Thyroid gland (tissue), 4 donors: ENCODE measurements around the gene PFDN6.

Source experiments
- POLR2A ChIP-seq, 2 donors: fragments of 450-650 bp; IDR thresholded peaks; one replicate each; pipeline ENCODE4 v1.6.1; 2017; ENCODE audit warnings: antibody characterized with exemption in 2 of 2, mild to moderate bottlenecking in 2 of 2, moderate library complexity in 1 of 2
- TF ChIP-seq, protein P1 (sequence below), 6 experiments: fragments of 200-600 bp in 3 of 6; fragments of 450-650 bp in 3 of 6; sonication (generic) in 3 of 6; IDR thresholded peaks; one replicate each; pipeline ENCODE4 v1.5.1; 2016 to 2019; ENCODE audit warnings: antibody characterized with exemption in 6 of 6, mild to moderate bottlenecking in 2 of 6, inconsistent platforms in 1 of 6, moderate library complexity in 1 of 6

DNA sequence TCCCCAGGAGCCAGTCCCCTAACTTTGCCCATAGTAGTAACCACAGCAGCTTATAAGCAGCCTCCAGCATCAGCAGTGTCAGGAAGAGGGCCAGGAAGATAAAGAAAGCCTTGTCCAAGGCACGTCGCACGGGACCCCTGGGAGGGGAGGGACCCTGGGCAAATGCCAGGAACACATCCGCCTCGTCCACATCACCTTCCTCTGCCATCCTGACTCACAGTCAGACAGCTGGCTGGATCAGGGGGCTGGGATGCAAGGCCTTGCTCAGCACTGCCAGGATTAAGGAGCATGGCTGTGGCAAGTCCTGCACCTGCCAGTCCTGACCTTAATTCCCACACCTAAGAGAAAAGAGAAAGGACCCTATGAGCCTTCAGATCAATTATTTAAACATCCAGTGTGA is 39.7 kb downstream of the PFDN6 start:
- TF ChIP-seq, protein P1, sequence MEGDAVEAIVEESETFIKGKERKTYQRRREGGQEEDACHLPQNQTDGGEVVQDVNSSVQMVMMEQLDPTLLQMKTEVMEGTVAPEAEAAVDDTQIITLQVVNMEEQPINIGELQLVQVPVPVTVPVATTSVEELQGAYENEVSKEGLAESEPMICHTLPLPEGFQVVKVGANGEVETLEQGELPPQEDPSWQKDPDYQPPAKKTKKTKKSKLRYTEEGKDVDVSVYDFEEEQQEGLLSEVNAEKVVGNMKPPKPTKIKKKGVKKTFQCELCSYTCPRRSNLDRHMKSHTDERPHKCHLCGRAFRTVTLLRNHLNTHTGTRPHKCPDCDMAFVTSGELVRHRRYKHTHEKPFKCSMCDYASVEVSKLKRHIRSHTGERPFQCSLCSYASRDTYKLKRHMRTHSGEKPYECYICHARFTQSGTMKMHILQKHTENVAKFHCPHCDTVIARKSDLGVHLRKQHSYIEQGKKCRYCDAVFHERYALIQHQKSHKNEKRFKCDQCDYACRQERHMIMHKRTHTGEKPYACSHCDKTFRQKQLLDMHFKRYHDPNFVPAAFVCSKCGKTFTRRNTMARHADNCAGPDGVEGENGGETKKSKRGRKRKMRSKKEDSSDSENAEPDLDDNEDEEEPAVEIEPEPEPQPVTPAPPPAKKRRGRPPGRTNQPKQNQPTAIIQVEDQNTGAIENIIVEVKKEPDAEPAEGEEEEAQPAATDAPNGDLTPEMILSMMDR (IDR thresholded peaks at IDR 0.05), result no peak
- no peak for TF ChIP-seq POLR2A (IDR thresholded peaks at IDR 0.05)
